ENCODE data around the gene MED26. TPM values are rescaled to one million over a fixed set of nuclear protein-coding genes. Genes with fewer than 3 reads are reported as not detected.

Gene MED26
- total and polyA plus RNA-seq, 2 of the 13 experiments (the other 11 are each of a cell fraction or from before 2014, with no cell fraction given): 3.5 to 3.8 TPM

DNA sequence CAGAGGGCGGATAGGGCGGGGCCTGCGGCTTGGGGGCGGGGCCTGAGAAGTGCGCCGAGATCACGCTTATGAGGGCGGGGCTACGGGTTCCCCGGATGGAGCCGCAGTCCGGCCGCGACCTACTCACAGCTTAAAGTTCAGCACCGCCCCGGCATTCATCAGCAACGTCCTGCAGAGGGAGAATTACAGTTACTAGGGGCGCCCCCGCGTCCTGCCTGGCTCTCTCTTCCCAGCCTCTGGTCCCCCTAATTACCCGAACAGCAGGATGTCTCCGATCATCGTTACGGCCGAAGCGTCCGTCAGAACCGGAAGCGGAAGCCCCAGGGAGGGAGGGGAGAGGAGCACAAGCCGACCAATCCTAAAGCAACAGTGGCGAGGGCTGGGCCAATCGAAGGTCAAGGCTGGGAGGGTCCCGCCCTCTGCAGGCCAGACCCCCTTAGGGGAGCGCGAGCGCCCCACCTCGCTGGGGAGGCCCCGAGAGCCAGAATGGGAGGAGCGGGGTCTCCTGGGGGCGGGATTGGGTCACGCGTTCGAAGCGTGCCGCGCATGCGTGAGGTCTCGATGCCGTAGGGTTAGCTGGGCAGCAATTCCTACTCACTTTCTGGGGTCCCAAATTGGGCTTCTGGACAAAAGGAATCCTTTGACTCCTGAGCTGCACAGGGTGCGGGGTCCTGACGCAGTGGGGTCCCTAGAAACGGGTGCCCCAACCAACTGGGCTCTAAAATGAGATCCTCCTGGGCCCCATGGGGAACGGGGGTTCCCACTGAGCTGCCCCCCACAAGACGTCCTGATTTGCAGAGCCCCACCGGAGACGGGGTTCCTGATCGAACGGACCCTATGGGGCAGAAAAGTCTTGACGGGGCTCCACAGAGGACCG is 32.1 kb upstream of the MED26 start, which contains the start of gene SMIM7 (continued):
- TF ChIP-seq AFF4 (CRISPR knock-in tag; IDR thresholded peaks at IDR 0.05) (no peak), ZNF124 (CRISPR knock-in tag; IDR thresholded peaks at IDR 0.05) (0 out of 2 replicates have a peak, but pooled peaks have one; percentile 26), IRF1 (CRISPR knock-in tag; IDR thresholded peaks at IDR 0.05; ENCODE audit: low read depth) (no peak), ZNF891 (CRISPR knock-in tag; IDR thresholded peaks at IDR 0.05) (no peak), PPARG (CRISPR knock-in tag; conservative IDR thresholded peaks at IDR 0.05) (peak; percentile 52), HNRNPK (IDR thresholded peaks at IDR 0.05; ENCODE audit: low read depth, low read length, poor library complexity, severe bottlenecking) (no peak), TGIF2 (CRISPR knock-in tag; IDR thresholded peaks at IDR 0.05) (peak; percentile 67; the same call in 1 of the 2 replicates), ZBTB25 (CRISPR knock-in tag; IDR thresholded peaks at IDR 0.05) (peak; percentile 60; the same call in 1 of the 2 replicates), PREB (CRISPR knock-in tag; IDR thresholded peaks at IDR 0.05) (no peak), NFRKB (IDR thresholded peaks at IDR 0.05) (no peak), ZNF850 (CRISPR knock-in tag; conservative IDR thresholded peaks at IDR 0.05) (no peak), SAFB2 (CRISPR knock-in tag; IDR thresholded peaks at IDR 0.05; ENCODE audit: borderline replicate concordance, low read depth) (no peak; the same call in 1 of the 2 replicates)
- TF ChIP-seq, protein P1, sequence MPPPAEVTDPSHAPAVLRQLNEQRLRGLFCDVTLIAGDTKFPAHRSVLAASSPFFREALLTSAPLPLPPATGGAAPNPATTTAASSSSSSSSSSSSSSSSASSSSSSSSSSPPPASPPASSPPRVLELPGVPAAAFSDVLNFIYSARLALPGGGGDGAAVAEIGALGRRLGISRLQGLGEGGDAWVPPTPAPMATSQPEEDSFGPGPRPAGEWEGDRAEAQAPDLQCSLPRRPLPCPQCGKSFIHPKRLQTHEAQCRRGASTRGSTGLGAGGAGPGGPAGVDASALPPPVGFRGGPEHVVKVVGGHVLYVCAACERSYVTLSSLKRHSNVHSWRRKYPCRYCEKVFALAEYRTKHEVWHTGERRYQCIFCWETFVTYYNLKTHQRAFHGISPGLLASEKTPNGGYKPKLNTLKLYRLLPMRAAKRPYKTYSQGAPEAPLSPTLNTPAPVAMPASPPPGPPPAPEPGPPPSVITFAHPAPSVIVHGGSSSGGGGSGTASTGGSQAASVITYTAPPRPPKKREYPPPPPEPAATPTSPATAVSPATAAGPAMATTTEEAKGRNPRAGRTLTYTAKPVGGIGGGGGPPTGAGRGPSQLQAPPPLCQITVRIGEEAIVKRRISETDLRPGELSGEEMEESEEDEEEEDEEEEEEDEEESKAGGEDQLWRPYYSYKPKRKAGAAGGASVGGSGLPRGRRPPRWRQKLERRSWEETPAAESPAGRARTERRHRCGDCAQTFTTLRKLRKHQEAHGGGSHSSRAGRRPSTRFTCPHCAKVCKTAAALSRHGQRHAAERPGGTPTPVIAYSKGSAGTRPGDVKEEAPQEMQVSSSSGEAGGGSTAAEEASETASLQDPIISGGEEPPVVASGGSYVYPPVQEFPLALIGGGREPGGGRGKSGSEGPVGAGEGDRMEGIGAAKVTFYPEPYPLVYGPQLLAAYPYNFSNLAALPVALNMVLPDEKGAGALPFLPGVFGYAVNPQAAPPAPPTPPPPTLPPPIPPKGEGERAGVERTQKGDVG (CRISPR knock-in tag; IDR thresholded peaks at IDR 0.05; ENCODE audit: borderline replicate concordance): 0 out of 2 replicates have a peak, but pooled peaks have one; percentile 7
- TF ChIP-seq, protein P2, sequence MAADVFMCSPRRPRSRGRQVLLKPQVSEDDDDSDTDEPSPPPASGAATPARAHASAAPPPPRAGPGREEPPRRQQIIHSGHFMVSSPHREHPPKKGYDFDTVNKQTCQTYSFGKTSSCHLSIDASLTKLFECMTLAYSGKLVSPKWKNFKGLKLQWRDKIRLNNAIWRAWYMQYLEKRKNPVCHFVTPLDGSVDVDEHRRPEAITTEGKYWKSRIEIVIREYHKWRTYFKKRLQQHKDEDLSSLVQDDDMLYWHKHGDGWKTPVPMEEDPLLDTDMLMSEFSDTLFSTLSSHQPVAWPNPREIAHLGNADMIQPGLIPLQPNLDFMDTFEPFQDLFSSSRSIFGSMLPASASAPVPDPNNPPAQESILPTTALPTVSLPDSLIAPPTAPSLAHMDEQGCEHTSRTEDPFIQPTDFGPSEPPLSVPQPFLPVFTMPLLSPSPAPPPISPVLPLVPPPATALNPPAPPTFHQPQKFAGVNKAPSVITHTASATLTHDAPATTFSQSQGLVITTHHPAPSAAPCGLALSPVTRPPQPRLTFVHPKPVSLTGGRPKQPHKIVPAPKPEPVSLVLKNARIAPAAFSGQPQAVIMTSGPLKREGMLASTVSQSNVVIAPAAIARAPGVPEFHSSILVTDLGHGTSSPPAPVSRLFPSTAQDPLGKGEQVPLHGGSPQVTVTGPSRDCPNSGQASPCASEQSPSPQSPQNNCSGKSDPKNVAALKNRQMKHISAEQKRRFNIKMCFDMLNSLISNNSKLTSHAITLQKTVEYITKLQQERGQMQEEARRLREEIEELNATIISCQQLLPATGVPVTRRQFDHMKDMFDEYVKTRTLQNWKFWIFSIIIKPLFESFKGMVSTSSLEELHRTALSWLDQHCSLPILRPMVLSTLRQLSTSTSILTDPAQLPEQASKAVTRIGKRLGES (CRISPR knock-in tag; IDR thresholded peaks at IDR 0.05; ENCODE audit: borderline replicate concordance): peak; percentile 94; the same call in 1 of the 2 replicates
